Measurements from ENCODE around the gene GALP. TPM values are rescaled to one million over a fixed set of nuclear protein-coding genes. Genes with fewer than 3 reads are reported as not detected.
"Not testable (repeated sequence)": the region's sequence is repeated elsewhere in the genome, so short reads cannot be mapped to it uniquely, and the experiment has no call there.

Gene GALP
- polyA plus RNA-seq, 1 experiment, result not detected

DNA sequence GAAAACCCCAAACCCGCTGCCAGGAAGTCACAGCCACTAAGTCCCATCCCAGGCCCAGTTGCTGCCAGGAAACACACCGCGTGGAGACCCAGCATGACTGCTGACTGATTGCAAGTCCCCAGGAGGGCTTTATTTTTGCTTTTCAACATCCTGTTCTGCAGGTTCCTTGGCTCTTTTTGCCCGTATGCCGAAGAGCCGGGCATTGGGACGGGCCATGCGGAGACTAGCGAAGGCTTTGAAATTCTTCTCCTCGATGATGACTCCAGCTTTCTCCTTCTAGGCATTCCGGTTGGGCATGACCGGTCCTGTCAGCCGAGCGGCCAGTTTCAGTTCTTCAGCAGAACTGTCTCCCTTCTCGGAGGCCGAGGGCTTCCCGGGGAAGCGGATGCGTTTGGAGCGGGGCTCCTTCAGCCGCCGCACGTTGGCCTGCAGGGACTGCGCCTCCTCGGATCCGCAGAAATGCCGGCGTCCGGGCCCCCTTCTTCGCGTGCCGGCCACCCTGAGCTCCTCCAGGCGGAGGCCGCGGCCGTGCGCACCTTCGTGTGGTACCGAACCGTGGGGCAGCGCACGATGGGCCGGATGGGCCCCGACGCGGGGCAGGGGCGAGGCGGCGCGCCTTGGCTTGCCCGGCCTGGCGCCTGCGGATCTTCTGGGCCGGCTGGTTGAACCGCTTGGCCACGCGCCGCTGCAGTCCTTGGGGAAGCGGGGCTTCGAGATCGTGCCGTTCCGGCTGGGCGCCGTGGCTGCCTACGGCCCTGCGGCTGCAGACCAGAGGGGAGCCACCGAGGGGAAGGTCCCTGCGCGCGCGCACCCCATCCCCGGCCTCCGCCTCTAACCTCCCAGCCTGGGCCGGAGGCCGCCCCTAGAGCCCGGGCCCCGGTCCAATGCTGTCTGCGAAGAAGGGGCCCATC lies 41.5 kb downstream of the GALP start:
- Histone ChIP-seq H3K27me3 (ENCODE audit: control insufficient read depth, insufficient read depth, low read length) (no peaks in the 10 kb centered on the region), H3K4me3 (ENCODE audit: low read depth, low read length) (peak overlapping the region; percentile 7; the same call in 1 of the 2 replicates), H3K36me3 (ENCODE audit: control insufficient read depth, insufficient read depth, low read length) (no peaks in the 10 kb centered on the region)
- ChIA-PET POLR2A (no interaction called here), CTCF (no interaction called here)
- TF ChIP-seq, protein P1, sequence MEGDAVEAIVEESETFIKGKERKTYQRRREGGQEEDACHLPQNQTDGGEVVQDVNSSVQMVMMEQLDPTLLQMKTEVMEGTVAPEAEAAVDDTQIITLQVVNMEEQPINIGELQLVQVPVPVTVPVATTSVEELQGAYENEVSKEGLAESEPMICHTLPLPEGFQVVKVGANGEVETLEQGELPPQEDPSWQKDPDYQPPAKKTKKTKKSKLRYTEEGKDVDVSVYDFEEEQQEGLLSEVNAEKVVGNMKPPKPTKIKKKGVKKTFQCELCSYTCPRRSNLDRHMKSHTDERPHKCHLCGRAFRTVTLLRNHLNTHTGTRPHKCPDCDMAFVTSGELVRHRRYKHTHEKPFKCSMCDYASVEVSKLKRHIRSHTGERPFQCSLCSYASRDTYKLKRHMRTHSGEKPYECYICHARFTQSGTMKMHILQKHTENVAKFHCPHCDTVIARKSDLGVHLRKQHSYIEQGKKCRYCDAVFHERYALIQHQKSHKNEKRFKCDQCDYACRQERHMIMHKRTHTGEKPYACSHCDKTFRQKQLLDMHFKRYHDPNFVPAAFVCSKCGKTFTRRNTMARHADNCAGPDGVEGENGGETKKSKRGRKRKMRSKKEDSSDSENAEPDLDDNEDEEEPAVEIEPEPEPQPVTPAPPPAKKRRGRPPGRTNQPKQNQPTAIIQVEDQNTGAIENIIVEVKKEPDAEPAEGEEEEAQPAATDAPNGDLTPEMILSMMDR (IDR thresholded peaks at IDR 0.05; ENCODE audit: insufficient read depth, low read depth, low read length), result no peak
- no peak for DNase-seq (ENCODE audit: low read depth)

DNA sequence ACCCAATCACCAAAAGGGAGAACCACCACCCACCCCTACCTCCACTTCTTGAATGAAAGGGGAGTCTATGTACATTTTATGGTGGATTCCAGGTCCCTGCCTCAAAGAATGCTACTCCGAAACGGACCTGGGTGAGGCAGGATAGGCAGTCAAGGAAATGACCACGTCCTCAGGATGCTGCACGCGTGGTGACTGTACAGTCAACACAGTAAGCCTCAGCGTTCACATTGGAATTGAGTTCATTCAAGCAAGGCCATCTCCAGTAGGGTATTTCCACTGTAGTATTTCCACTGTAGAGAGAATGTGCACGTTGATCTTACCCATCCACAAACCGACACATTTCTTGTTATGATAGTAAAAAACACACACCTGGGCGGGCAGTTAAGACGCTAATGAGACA lies 43.2 kb downstream of the GALP start:
- ChIA-PET POLR2A (no interaction called here), CTCF (no interaction called here)
- TF ChIP-seq, protein P1 (IDR thresholded peaks at IDR 0.05; ENCODE audit: insufficient read depth, low read depth, low read length), result no peak
- no peaks in the 10 kb centered on the region for H3K27me3 ChIP-seq (ENCODE audit: control insufficient read depth, insufficient read depth, low read length)
- no peaks in the 10 kb centered on the region for H3K36me3 ChIP-seq (ENCODE audit: control insufficient read depth, insufficient read depth, low read length)
- H3K4me3 ChIP-seq (ENCODE audit: low read depth, low read length), result no peak overlapping the region
- DNase-seq (ENCODE audit: low read depth), result no peak

DNA sequence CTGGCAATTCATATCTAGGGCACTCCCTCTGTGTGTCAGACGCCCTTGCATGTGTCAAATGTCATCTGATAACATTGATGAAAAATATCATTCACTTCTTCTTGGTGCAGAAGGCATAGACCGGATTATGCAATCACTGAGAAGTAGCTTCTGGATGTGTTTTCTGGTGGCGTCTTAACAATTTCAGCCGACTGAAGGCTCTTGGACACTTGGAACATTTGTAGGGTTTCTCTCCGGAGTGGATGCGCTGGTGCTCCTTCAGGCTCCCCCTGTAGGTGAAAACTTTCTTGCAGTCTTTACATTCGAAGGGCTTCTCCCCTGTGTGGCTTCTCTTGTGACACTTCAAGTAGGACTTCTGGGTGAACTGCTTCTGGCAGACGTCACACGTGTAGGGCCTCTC lies 45.6 kb downstream of the GALP start:
- H3K36me3 ChIP-seq (ENCODE audit: control insufficient read depth, insufficient read depth, low read length); H3K4me3 ChIP-seq (ENCODE audit: low read depth, low read length); DNase-seq (ENCODE audit: low read depth); H3K27me3 ChIP-seq (ENCODE audit: control insufficient read depth, insufficient read depth, low read length); POLR2A ChIA-PET: not testable (repeated sequence)
- CTCF ChIA-PET, result interaction anchor here (0.9 to 1.5 kb wide), 2 partner anchors 31 to 155 kb away, joined by 3 read pairs; no protein-coding TSS in a partner anchor

DNA sequence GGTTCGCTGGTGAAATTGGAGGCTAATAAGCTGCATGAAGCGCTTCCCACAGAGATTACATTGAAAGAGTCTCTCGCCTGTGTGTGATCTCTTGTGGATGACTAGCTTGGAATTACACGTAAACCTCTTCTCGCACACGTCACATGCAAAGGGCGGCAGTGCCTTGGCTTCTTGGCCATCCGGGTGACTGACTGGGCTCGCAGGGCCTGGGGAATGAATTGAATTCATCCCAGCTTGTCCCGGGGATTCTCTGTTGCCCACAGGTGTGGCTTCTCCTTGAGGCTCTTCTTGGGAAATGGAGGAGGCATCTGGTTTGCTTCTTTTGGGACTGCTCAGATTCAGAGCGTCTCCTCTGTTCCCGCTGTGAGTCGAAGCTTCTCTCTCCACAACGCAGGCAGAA lies 46.0 kb downstream of the GALP start:
- CTCF ChIA-PET, result interaction anchor here (0.9 to 1.5 kb wide), 2 partner anchors 31 to 155 kb away, joined by 3 read pairs; no protein-coding TSS in a partner anchor
- DNase-seq (ENCODE audit: low read depth), result no peak
- POLR2A ChIA-PET, result no interaction called here
- no peaks in the 10 kb centered on the region for H3K36me3 ChIP-seq (ENCODE audit: control insufficient read depth, insufficient read depth, low read length)
- TF ChIP-seq, protein P1 (IDR thresholded peaks at IDR 0.05; ENCODE audit: insufficient read depth, low read depth, low read length), result no peak
- H3K27me3 ChIP-seq (ENCODE audit: control insufficient read depth, insufficient read depth, low read length), result no peaks in the 10 kb centered on the region
- H3K4me3 ChIP-seq (ENCODE audit: low read depth, low read length), result no peak overlapping the region

DNA sequence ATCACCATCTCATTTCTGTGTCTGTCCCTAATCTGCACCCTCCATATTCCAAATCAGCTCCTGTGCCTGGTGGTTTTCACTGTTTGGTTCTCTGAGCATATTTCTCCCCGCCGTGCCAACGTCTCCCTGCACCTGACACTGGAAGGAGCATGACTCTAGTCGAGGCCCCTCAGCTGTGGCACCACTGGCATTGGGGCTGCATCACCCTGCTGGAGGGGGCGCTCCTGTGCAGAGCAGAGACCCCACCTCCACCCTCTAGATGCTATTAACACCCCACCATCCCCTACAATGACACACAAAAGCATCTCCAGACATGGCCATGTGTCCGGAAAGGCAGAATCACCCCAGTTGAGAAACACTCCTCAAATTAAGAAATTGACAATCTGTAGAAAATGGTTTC lies 47.1 kb downstream of the GALP start:
- TF ChIP-seq, protein P1 (IDR thresholded peaks at IDR 0.05; ENCODE audit: insufficient read depth, low read depth, low read length), result no peak
- no peaks in the 10 kb centered on the region for H3K27me3 ChIP-seq (ENCODE audit: control insufficient read depth, insufficient read depth, low read length)
- no peaks in the 10 kb centered on the region for H3K36me3 ChIP-seq (ENCODE audit: control insufficient read depth, insufficient read depth, low read length)
- ChIA-PET POLR2A (no interaction called here), CTCF (interaction anchor here (1.5 kb wide), 1 partner anchor 30 kb away, joined by 3 read pairs; no protein-coding TSS in a partner anchor)
- DNase-seq (ENCODE audit: low read depth), result no peak
- no peak overlapping the region for H3K4me3 ChIP-seq (ENCODE audit: low read depth, low read length)
